Activated CD8-positive, alpha-beta T cell treated with anti-CD3 and anti-CD28 coated beads for 36 hours (primary cell): ENCODE data around the gene ADAMTS16. TPM values are rescaled to one million over a fixed set of nuclear protein-coding genes. Genes with fewer than 3 reads are reported as not detected.

Experiments used
- ATAC-seq: fragments of 200-7000 bp; cut with Tn5 transposase; one replicate; pipeline ENCODE4 v1.10.0; 2021; ENCODE audit warnings: mild to moderate bottlenecking, moderate library complexity
- CTCF ChIA-PET: fragments of 350-600 bp; sonication (Branson Sonifier 250); formaldehyde crosslinking; loops from one replicate; lab custom pipeline; 2021; ENCODE audit warnings: antibody characterized with exemption; lab: Charles Lee
- POLR2A ChIA-PET: fragments of 350-600 bp; sonication (Branson Sonifier 250); formaldehyde crosslinking; loops from one replicate; lab custom pipeline; 2021; ENCODE audit warnings: antibody characterized with exemption; lab: Charles Lee
- DNase-seq: peaks from one replicate; pipeline ENCODE4 v3.0.0-alpha.2; 2020
- H3K27ac Mint-ChIP-seq: one replicate; pipeline ENCODE4 v1.8.0; 2021; ENCODE audit warnings: mild to moderate bottlenecking, mixed read lengths
- H3K27me3 Mint-ChIP-seq: one replicate; pipeline ENCODE4 v1.8.0; 2021; ENCODE audit warnings: mixed read lengths
- H3K36me3 Mint-ChIP-seq: one replicate; pipeline ENCODE4 v1.8.0; 2021; ENCODE audit warnings: low read depth, mixed read lengths
- H3K4me1 Mint-ChIP-seq: one replicate; pipeline ENCODE4 v1.8.0; 2021; ENCODE audit warnings: low read depth, mixed read lengths
- H3K4me3 Mint-ChIP-seq: one replicate; pipeline ENCODE4 v1.8.0; 2021; ENCODE audit warnings: mild to moderate bottlenecking, moderate library complexity, mixed read lengths
- H3K9me3 Mint-ChIP-seq: one replicate; pipeline ENCODE4 v1.8.0; 2021; ENCODE audit warnings: mixed read lengths
- CTCF ChIP-seq: fragments of 200-600 bp; IDR thresholded peaks from one replicate; pipeline ENCODE4 v1.8.0; 2022; ENCODE audit warnings: antibody characterized with exemption, mild to moderate bottlenecking
- intact Hi-C: fragments of 100-400 bp; cut with micrococcal nuclease; formaldehyde crosslinking; loops from one replicate; pipeline ENCODE4 v1.10.0; 2022
- total RNA-seq, 2 experiments: library from RNA; stranded (reverse); gene quantifications; one replicate each; pipeline ENCODE4 v1.2.3, GENCODE V29; 2021

ADAMTS16 gene
- total RNA-seq, 2 experiments from 2014 or later: not detected

- POLR2A ChIA-PET: no interaction called here
- no peak for TF ChIP-seq CTCF
- Mint-ChIP-seq H3K36me3 (no peaks in the 10 kb centered on the region), H3K27ac (no peak overlapping the region), H3K9me3 (peaks cover 2% of the 10 kb centered on the region), H3K27me3 (peaks cover 5% of the 10 kb centered on the region), H3K4me3 (no peak overlapping the region), H3K4me1 (no peaks in the 10 kb centered on the region)
- ATAC-seq: no peak
- intact Hi-C loops: no loop called here
- DNase-seq: no peak
- CTCF ChIA-PET: no interaction called here
Measured at GRCh38 chr5:5146530-5147160, 6.5 kb downstream of the ADAMTS16 start.

- H3K4me1 Mint-ChIP-seq: no peaks in the 10 kb centered on the region
- ATAC-seq (no peak), DNase-seq (no peak)
- peaks cover 3% of the 10 kb centered on the region for H3K9me3 Mint-ChIP-seq
- intact Hi-C loops: no loop called here
- H3K4me3 Mint-ChIP-seq: no peak overlapping the region
- H3K27me3 Mint-ChIP-seq: peaks cover 1% of the 10 kb centered on the region
- ChIA-PET POLR2A (no interaction called here), CTCF (interaction anchor here (0.6 kb wide), 1 partner anchor 9 kb away, joined by 3 read pairs; no protein-coding TSS in a partner anchor)
- TF ChIP-seq CTCF: no peak
- H3K27ac Mint-ChIP-seq: no peak overlapping the region
- H3K36me3 Mint-ChIP-seq: no peaks in the 10 kb centered on the region
Measured at GRCh38 chr5:5149154-5149553, 9.0 kb downstream of the ADAMTS16 start.

- no peak overlapping the region for H3K4me3 Mint-ChIP-seq
- H3K27ac Mint-ChIP-seq: no peak overlapping the region
- TF ChIP-seq CTCF: no peak
- intact Hi-C loops: no loop called here
- DNase-seq (no peak), ATAC-seq (no peak)
- H3K27me3 Mint-ChIP-seq: peaks cover 1% of the 10 kb centered on the region
- ChIA-PET CTCF (no interaction called here), POLR2A (no interaction called here)
- no peaks in the 10 kb centered on the region for H3K36me3 Mint-ChIP-seq
- no peaks in the 10 kb centered on the region for H3K4me1 Mint-ChIP-seq
- H3K9me3 Mint-ChIP-seq: peaks cover 3% of the 10 kb centered on the region
Measured at GRCh38 chr5:5150667-5151066, 10.5 kb downstream of the ADAMTS16 start.

- Mint-ChIP-seq H3K27ac (no peak overlapping the region), H3K27me3 (no peaks in the 10 kb centered on the region), H3K36me3 (no peaks in the 10 kb centered on the region), H3K4me1 (no peaks in the 10 kb centered on the region), H3K4me3 (no peak overlapping the region), H3K9me3 (peaks cover 3% of the 10 kb centered on the region)
- ChIA-PET POLR2A (no interaction called here), CTCF (no interaction called here)
- DNase-seq (no peak), ATAC-seq (no peak)
- intact Hi-C loops: no loop called here
- no peak for TF ChIP-seq CTCF
Measured at GRCh38 chr5:5154733-5155132, 14.6 kb downstream of the ADAMTS16 start.

GRCh38 chr5:5155617-5156016, 15.5 kb downstream of the ADAMTS16 start:
- H3K4me1 Mint-ChIP-seq: no peaks in the 10 kb centered on the region
- no peaks in the 10 kb centered on the region for H3K36me3 Mint-ChIP-seq
- intact Hi-C loops: no loop called here
- ChIA-PET CTCF (no interaction called here), POLR2A (no interaction called here)
- ATAC-seq (no peak), DNase-seq (no peak)
- no peak overlapping the region for H3K4me3 Mint-ChIP-seq
- no peak for TF ChIP-seq CTCF
- H3K9me3 Mint-ChIP-seq: peaks cover 3% of the 10 kb centered on the region
- no peak overlapping the region for H3K27ac Mint-ChIP-seq
- H3K27me3 Mint-ChIP-seq: no peaks in the 10 kb centered on the region
